DOHH2 (cell line): ENCODE measurements around the gene CTNNA2.

ENCODE experiments used
- H3F3A ChIP-seq: fragments of 200-600 bp; sonication (generic), shearing (Covaris generic); 2 replicates; pipeline ENCODE4 v1.6.0; 2016; ENCODE audit warnings: antibody characterized with exemption, mild to moderate bottlenecking; ENCODE audit not compliant: control insufficient read depth, insufficient read depth
- H3K27ac ChIP-seq: fragments of 200-600 bp; sonication (generic); 2 replicates; pipeline ENCODE4 v1.5.1; 2014; ENCODE audit warnings: low read depth, mild to moderate bottlenecking, low read length, moderate library complexity
- H3K27me3 ChIP-seq: fragments of 200-600 bp; sonication (generic); 2 replicates; pipeline ENCODE4 v1.6.1; 2014; ENCODE audit warnings: mild to moderate bottlenecking, low read length, mixed read lengths; ENCODE audit not compliant: control insufficient read depth
- H3K36me3 ChIP-seq: fragments of 200-600 bp; sonication (generic); 2 replicates; pipeline ENCODE4 v1.6.1; 2014; ENCODE audit warnings: mild to moderate bottlenecking, low read length, moderate library complexity, mixed read lengths; ENCODE audit not compliant: control insufficient read depth
- H3K4me1 ChIP-seq: fragments of 200-600 bp; sonication (generic); 2 replicates; pipeline ENCODE4 v1.6.1; 2014; ENCODE audit warnings: mild to moderate bottlenecking, low read length, mixed read lengths; ENCODE audit not compliant: control insufficient read depth
- H3K4me2 ChIP-seq: fragments of 200-600 bp; sonication (generic); 2 replicates; pipeline ENCODE4 v1.6.0; 2014; ENCODE audit warnings: mild to moderate bottlenecking, low read length, moderate library complexity
- H3K4me3 ChIP-seq: fragments of 200-600 bp; sonication (generic); 2 replicates; pipeline ENCODE4 v1.5.1; 2014; ENCODE audit warnings: mild to moderate bottlenecking, low read length, mixed read lengths
- H3K79me2 ChIP-seq: fragments of 200-600 bp; sonication (generic); 2 replicates; pipeline ENCODE4 v1.6.1; 2014; ENCODE audit warnings: mild to moderate bottlenecking, low read length, mixed read lengths; ENCODE audit not compliant: control insufficient read depth
- H3K9me2 ChIP-seq: fragments of 200-600 bp; sonication (generic); replicated peaks from 2 replicates; pipeline ENCODE4 v1.6.1; 2014; ENCODE audit warnings: mild to moderate bottlenecking, low read length, mixed read lengths; ENCODE audit not compliant: control insufficient read depth
- H3K9me3 ChIP-seq: fragments of 200-600 bp; sonication (generic); 2 replicates; pipeline ENCODE4 v1.6.1; 2014; ENCODE audit warnings: antibody characterized with exemption, low read length, mixed read lengths; ENCODE audit not compliant: control insufficient read depth, insufficient read depth
- H4K20me1 ChIP-seq: fragments of 200-600 bp; sonication (generic); 2 replicates; pipeline ENCODE4 v1.6.0; 2014; ENCODE audit warnings: low read depth, mild to moderate bottlenecking, antibody characterized with exemption, low read length, moderate library complexity; ENCODE audit not compliant: control insufficient read depth, insufficient read depth
- EZH2phosphoT487 ChIP-seq: fragments of 200-600 bp; sonication (generic); IDR thresholded peaks from 2 replicates; pipeline ENCODE4 v1.6.1; 2017; ENCODE audit warnings: borderline replicate concordance, mild to moderate bottlenecking, antibody characterized with exemption, low read length, moderate library complexity, mixed read lengths
- TF ChIP-seq, protein P1 (sequence below): fragments of 200-600 bp; sonication (generic); IDR thresholded peaks from one replicate; pipeline ENCODE4 v1.5.1; 2014; ENCODE audit warnings: antibody characterized with exemption, mild to moderate bottlenecking, low read depth, low read length; ENCODE audit not compliant: poor library complexity, severe bottlenecking

The CTNNA2 gene

DNA sequence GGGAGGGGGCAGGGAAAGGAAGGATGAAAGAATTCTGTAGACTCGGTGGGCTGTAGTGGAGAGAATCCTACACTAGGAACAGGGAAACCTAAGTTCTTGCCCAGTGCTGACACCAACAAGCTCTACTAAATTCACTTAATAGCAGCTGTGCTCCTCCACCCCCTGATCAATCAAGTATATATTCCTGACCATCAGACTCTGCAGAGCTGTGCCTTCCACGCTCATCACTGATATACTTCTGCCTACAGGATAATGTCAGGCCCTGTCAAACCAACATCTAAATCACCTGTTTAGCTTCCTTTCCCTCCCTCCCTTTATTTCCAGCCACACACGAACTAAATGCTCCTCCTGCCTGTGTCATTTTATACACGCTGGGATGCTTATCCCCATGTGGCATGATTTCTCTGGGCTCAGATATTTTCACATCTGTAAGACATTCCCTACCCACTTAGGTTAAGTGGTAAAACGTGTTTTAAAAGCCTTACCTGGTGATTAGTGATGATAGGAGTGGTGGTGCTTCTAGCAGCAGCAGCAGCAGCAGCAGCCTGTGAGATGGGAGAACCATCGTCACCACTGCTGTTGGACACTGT, 489.8 kb downstream of the CTNNA2 start:
- no peaks in the 10 kb centered on the region for H3K79me2 ChIP-seq
- H4K20me1 ChIP-seq: no peaks in the 10 kb centered on the region
- no peaks in the 10 kb centered on the region for H3K9me3 ChIP-seq
- H3K27ac ChIP-seq: no peak overlapping the region
- H3F3A ChIP-seq: no peaks in the 10 kb centered on the region
- H3K4me2 ChIP-seq: no peak overlapping the region
- TF ChIP-seq, protein P1, sequence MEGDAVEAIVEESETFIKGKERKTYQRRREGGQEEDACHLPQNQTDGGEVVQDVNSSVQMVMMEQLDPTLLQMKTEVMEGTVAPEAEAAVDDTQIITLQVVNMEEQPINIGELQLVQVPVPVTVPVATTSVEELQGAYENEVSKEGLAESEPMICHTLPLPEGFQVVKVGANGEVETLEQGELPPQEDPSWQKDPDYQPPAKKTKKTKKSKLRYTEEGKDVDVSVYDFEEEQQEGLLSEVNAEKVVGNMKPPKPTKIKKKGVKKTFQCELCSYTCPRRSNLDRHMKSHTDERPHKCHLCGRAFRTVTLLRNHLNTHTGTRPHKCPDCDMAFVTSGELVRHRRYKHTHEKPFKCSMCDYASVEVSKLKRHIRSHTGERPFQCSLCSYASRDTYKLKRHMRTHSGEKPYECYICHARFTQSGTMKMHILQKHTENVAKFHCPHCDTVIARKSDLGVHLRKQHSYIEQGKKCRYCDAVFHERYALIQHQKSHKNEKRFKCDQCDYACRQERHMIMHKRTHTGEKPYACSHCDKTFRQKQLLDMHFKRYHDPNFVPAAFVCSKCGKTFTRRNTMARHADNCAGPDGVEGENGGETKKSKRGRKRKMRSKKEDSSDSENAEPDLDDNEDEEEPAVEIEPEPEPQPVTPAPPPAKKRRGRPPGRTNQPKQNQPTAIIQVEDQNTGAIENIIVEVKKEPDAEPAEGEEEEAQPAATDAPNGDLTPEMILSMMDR: no peak
- TF ChIP-seq EZH2phosphoT487: no peak
- H3K9me2 ChIP-seq: no peaks in the 10 kb centered on the region
- H3K4me1 ChIP-seq: no peaks in the 10 kb centered on the region
- no peaks in the 10 kb centered on the region for H3K27me3 ChIP-seq
- H3K4me3 ChIP-seq: no peak overlapping the region
- H3K36me3 ChIP-seq: no peaks in the 10 kb centered on the region

DNA sequence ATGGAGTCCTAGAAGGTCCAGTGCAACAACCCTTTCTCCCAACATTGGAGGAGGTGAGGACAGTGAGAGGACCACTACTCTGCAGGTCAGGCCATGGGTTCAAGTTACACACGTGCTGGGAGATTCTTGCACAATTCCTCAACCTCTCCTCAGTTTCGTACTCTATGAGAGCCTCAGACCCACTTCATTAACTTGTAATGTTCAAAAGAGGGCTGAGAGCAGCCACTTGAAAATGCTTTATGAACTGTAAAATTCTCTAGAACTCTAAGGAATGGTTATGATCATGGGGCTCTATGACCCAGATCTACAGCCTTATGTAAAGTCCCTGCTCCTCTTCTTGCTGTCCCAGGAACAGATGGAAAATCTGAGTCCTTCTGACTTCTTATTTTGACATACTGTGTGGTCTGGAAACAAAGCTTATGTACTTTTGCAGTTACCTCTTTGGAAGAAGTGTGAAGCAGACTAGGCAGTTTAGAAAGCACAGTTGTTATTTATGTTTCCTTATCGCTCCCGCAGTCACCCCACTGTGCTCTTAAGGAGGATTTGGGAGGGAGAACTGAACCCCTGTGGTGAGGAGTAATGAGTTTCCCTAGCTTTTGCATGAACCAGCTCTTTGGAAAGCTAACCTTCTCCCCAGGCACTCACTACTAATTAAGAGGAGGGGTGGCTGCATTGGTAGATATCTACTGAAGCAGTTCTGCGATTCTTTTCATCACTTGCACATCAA, 495.1 kb downstream of the CTNNA2 start:
- no peak overlapping the region for H3K4me3 ChIP-seq

DNA sequence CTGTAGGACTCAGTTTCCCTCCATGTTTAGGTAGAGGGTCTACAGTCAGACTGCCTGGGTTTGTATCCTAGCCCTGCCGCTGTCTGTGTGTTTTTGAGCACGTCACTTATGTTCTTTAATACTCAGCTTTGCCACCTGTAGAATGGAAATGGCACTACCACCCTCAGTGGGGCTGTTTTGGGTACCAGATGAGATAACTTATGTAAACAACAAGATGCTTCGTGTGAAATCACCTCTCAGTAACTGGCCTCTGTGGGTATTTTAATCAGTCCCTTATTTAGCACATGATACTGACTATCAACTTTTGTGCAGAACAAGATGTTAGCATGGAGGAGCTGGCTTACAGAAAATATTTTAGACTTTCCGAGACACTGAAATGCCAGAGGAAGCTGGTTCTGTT, 495.7 kb downstream of the CTNNA2 start:
- H3K27ac ChIP-seq: no peak overlapping the region
- no peaks in the 10 kb centered on the region for H3K36me3 ChIP-seq
- no peaks in the 10 kb centered on the region for H3K4me1 ChIP-seq
- no peaks in the 10 kb centered on the region; the same call in 1 of the 2 replicates for H3K9me3 ChIP-seq
- no peaks in the 10 kb centered on the region for H3K27me3 ChIP-seq
- TF ChIP-seq, protein P1: no peak
- no peak for TF ChIP-seq EZH2phosphoT487
- no peaks in the 10 kb centered on the region for H3F3A ChIP-seq
- no peak overlapping the region for H3K4me3 ChIP-seq
- no peaks in the 10 kb centered on the region for H3K79me2 ChIP-seq
- no peak overlapping the region for H3K4me2 ChIP-seq
- no peaks in the 10 kb centered on the region for H3K9me2 ChIP-seq
- H4K20me1 ChIP-seq: no peaks in the 10 kb centered on the region

More for the DNA sequence above, 495.1 kb downstream of the CTNNA2 start:
- no peaks in the 10 kb centered on the region for H3F3A ChIP-seq
- TF ChIP-seq, protein P1: no peak
- no peak for TF ChIP-seq EZH2phosphoT487
- H3K4me1 ChIP-seq: no peaks in the 10 kb centered on the region
- no peak overlapping the region for H3K4me2 ChIP-seq
- H3K79me2 ChIP-seq: no peaks in the 10 kb centered on the region
- H4K20me1 ChIP-seq: no peaks in the 10 kb centered on the region
- H3K36me3 ChIP-seq: no peaks in the 10 kb centered on the region
- no peak overlapping the region for H3K27ac ChIP-seq
- H3K27me3 ChIP-seq: no peaks in the 10 kb centered on the region
- H3K9me2 ChIP-seq: no peaks in the 10 kb centered on the region
- H3K9me3 ChIP-seq: no peaks in the 10 kb centered on the region; the same call in 1 of the 2 replicates
